GM12873 (cell line): ENCODE results near the gene MS4A10.

Experiments used
- TF ChIP-seq, protein P1 (sequence below): IDR thresholded peaks from 2 replicates; pipeline ENCODE4 v1.5.1; 2012; ENCODE audit warnings: low read depth, mild to moderate bottlenecking, moderate library complexity, low read length, control low read depth; ENCODE audit not compliant: insufficient read depth; ENCODE audit errors: missing control alignments

Gene MS4A10

DNA sequence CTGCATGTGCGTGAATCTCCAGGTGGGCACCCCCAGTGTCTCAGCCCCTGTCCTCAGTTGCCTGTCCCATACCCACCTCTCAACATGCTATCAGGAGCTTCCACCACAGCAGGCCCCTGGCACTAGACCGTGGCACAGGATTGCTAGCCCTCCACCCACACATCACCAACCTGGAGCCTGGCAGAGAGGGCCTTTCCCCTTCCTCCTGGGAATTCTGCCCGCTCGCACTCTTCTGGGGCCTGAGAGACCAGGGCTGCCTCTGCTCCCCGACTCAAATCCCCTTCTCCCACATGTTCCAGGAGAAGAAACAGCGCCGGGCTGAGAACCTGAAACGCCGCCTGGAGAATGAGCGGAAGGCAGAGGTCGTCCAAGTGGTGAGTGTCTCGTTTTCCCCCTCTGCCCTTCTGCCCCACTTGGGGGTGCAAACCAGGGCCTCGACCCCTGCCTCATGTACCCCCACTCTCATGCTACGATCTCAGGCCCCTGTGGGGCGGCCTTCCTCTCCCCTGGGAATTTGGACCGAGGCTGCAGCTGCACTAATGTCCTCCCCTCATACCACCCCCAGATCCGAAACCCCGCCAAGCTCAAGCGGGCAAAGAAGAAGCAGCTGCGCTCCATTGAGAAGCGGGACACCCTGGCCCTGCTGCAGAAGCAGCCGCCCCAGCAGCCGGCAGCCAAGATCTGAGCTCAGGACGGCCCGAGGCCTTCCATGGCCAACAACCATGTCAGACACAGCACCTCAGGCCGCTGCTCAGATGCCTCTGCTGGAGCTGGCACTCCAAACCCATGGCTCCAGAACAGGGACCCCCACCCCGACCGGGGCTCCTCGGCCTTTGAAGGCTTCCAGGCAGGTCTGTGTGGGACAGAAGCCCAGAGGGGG is 64.7 kb downstream of the MS4A10 start:
- TF ChIP-seq, protein P1, sequence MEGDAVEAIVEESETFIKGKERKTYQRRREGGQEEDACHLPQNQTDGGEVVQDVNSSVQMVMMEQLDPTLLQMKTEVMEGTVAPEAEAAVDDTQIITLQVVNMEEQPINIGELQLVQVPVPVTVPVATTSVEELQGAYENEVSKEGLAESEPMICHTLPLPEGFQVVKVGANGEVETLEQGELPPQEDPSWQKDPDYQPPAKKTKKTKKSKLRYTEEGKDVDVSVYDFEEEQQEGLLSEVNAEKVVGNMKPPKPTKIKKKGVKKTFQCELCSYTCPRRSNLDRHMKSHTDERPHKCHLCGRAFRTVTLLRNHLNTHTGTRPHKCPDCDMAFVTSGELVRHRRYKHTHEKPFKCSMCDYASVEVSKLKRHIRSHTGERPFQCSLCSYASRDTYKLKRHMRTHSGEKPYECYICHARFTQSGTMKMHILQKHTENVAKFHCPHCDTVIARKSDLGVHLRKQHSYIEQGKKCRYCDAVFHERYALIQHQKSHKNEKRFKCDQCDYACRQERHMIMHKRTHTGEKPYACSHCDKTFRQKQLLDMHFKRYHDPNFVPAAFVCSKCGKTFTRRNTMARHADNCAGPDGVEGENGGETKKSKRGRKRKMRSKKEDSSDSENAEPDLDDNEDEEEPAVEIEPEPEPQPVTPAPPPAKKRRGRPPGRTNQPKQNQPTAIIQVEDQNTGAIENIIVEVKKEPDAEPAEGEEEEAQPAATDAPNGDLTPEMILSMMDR = no peak
